HepG2 (cell line): Measurements from ENCODE around the gene ADAMTS12. TPM values are rescaled to one million over a fixed set of nuclear protein-coding genes. Genes with fewer than 3 reads are reported as not detected.

Experiments used
- ATAC-seq: fragments of 200-7000 bp; cut with Tn5 transposase; 3 replicates; pipeline ENCODE4 v1.9.1; 2020; ENCODE audit warnings: mild to moderate bottlenecking, moderate library complexity
- BruUV-seq: library from RNA; stranded (reverse); fragments of 400-500 nt; replicated peaks from 2 replicates; lab custom pipeline; 2021; lab: Mats Ljungman, UMichigan
- CTCF ChIA-PET: fragments of 300-600 bp; formaldehyde crosslinking; extraction: SDS; loops from one replicate; lab custom pipeline; 2021; ENCODE audit warnings: low total read pairs, inconsistent platforms, low intra/inter-chr PET ratio; lab: Yijun Ruan, JAX
- POLR2A ChIA-PET: fragments of 350-600 bp; sonication (Branson Sonifier 250); formaldehyde crosslinking; loops from one replicate; lab custom pipeline; 2020; ENCODE audit warnings: antibody characterized with exemption, inconsistent platforms; lab: Yijun Ruan, JAX
- DNase-seq: peaks from one replicate; pipeline ENCODE4 v3.0.0-alpha.2; 2015; ENCODE audit warnings: low spot score
- FAIRE-seq: peaks from 3 replicates; lab custom pipeline; 2011; peaks lifted over from hg19 to GRCh38; lab: Jason Lieb, UNC
- H2AFZ ChIP-seq: one replicate; pipeline ENCODE4 v1.6.1; 2011; ENCODE audit warnings: low read length, inconsistent platforms
- H3K27ac ChIP-seq: fragments of 300-600 bp; 3 replicates; pipeline ENCODE4 v1.8.0; 2011; ENCODE audit warnings: mixed run types, mild to moderate bottlenecking, mixed read lengths, low read length, inconsistent platforms; ENCODE audit not compliant: insufficient read depth; ENCODE audit errors: extremely low read length
- H3K27me3 ChIP-seq, 2 experiments: fragments of 200-600 bp in 1 of 2; 2 replicates in 1 of 2; 3 replicates in 1 of 2; pipeline versions ENCODE4 v1.6.0 to v1.8.0; 2011; ENCODE audit warnings: low read length in 2 of 2, mild to moderate bottlenecking in 2 of 2, moderate library complexity in 2 of 2, inconsistent platforms in 1 of 2; ENCODE audit not compliant: insufficient read depth in 2 of 2, control insufficient read depth in 1 of 2
- H3K36me3 ChIP-seq, 2 experiments: fragments of 200-600 bp in 1 of 2; replicated peaks in 1 of 2; 2 replicates in 1 of 2; 3 replicates in 1 of 2; pipeline versions ENCODE4 v1.5.1 to v1.8.0; 2011; ENCODE audit warnings: low read length in 2 of 2, inconsistent platforms in 1 of 2; ENCODE audit not compliant: insufficient read depth in 2 of 2, control insufficient read depth in 1 of 2
- H3K4me1 ChIP-seq: 2 replicates; pipeline ENCODE4 v1.5.1; 2012; ENCODE audit warnings: low read length, inconsistent platforms; ENCODE audit not compliant: insufficient read depth
- H3K4me2 ChIP-seq: 2 replicates; pipeline ENCODE4 v1.6.0; 2011; ENCODE audit warnings: low read depth, low read length, inconsistent platforms
- H3K4me3 ChIP-seq, 3 experiments: fragments of 200-600 bp in 1 of 3; sonication (generic), shearing (Covaris generic) in 1 of 3; replicated peaks in 1 of 3; 2 replicates each; pipeline ENCODE4 v1.5.1; 2011 to 2016; ENCODE audit warnings: low read length in 3 of 3, inconsistent platforms in 2 of 3, low read depth in 2 of 3, mild to moderate bottlenecking in 2 of 3, control low read depth in 1 of 3, mixed read lengths in 1 of 3; ENCODE audit not compliant: insufficient read depth in 1 of 3
- H3K79me2 ChIP-seq: one replicate; pipeline ENCODE4 v1.6.1; 2011; ENCODE audit warnings: low read length, inconsistent platforms; ENCODE audit not compliant: insufficient read depth
- H3K9ac ChIP-seq: 2 replicates; pipeline ENCODE4 v1.6.0; 2011; ENCODE audit warnings: mild to moderate bottlenecking, low read depth, low read length, inconsistent platforms; ENCODE audit not compliant: insufficient read depth
- H3K9me3 ChIP-seq: 2 replicates; pipeline ENCODE4 v1.5.1; 2012; ENCODE audit warnings: mild to moderate bottlenecking, low read length
- H4K20me1 ChIP-seq: 2 replicates; pipeline ENCODE4 v1.6.0; 2011; ENCODE audit warnings: inconsistent platforms, mild to moderate bottlenecking, low read length, moderate library complexity; ENCODE audit not compliant: insufficient read depth
- ARID2 ChIP-seq: sonication (generic); formaldehyde crosslinking; IDR thresholded peaks from 2 replicates; pipeline ENCODE4 v1.8.1; 2022; ENCODE audit warnings: mild to moderate bottlenecking, missing genetic modification reagents, borderline replicate concordance
- MAFK ChIP-seq, 2 experiments: IDR thresholded peaks in 1 of 2; conservative IDR thresholded peaks in 1 of 2; 2 replicates each; pipeline ENCODE4 v1.6.1; 2011; ENCODE audit warnings: improper control_type of control experiment in 2 of 2, low read length in 2 of 2
- SP5 ChIP-seq: IDR thresholded peaks from 2 replicates; pipeline ENCODE4 v1.6.1; 2016; ENCODE audit warnings: low read depth, borderline replicate concordance
- TAF15 ChIP-seq: fragments of 200-400 bp; formaldehyde crosslinking; IDR thresholded peaks from one replicate; pipeline ENCODE4 v1.6.1; 2018; ENCODE audit warnings: mild to moderate bottlenecking, low read depth, low read length; ENCODE audit not compliant: poor library complexity, severe bottlenecking
- TCF7 ChIP-seq: sonication (generic); IDR thresholded peaks from 2 replicates; pipeline ENCODE4 v1.6.1; 2016; ENCODE audit warnings: antibody characterized with exemption, low read depth
- ZBTB21 ChIP-seq: sonication (generic); formaldehyde crosslinking; IDR thresholded peaks from 2 replicates; pipeline ENCODE4 v1.4.0; 2020; ENCODE audit warnings: missing genetic modification reagents
- ZFYVE20 ChIP-seq: sonication (generic); formaldehyde crosslinking; IDR thresholded peaks from 2 replicates; pipeline ENCODE4 v1.8.0; 2023; ENCODE audit warnings: low read depth, mild to moderate bottlenecking, moderate library complexity, missing genetic modification reagents, borderline replicate concordance
- ZNF557 ChIP-seq: sonication (generic); formaldehyde crosslinking; IDR thresholded peaks from 2 replicates; pipeline ENCODE4 v1.4.0; 2020; ENCODE audit warnings: missing genetic modification reagents
- ZNF83 ChIP-seq: sonication (generic); formaldehyde crosslinking; IDR thresholded peaks from 2 replicates; pipeline ENCODE4 v1.4.0; 2020; ENCODE audit warnings: missing genetic modification reagents, mild to moderate bottlenecking, borderline replicate concordance
- WGBS: methylation state at CpG from one replicate; pipeline ENCODE4 v1.1.6; 2017; ENCODE audit warnings: low lambda C conversion rate; 5-methylcytosine and 5-hydroxymethylcytosine counted together
- in situ Hi-C: cut with HindIII; loops from 2 replicates; pipeline ENCODE4 v1.10.0; 2017; ENCODE audit warnings: low pct_unique_long_range_greater_than_20kb; ENCODE audit not compliant: extremely low pct_ligation_motif_present
- intact Hi-C: fragments of 100-400 bp; cut with micrococcal nuclease; formaldehyde crosslinking; loops from one replicate; pipeline ENCODE4 v1.10.0; 2022; ENCODE audit not compliant: unreplicated experiment
- polyA plus RNA-seq, 8 experiments: library from polyadenylated mRNA; depleted of rRNA in 3 of 8; stranded (reverse) in 7 of 8; unstranded in 1 of 8; fragments of >200 nt; fragmentation: Illumina TruSeq in 4 of 8; extraction: Trizol in 4 of 8; gene quantifications; 2 replicates each; pipeline versions ENCODE4 v1.2.1 to v1.2.3, GENCODE V29; 2011 to 2016; ENCODE audit warnings: low read depth in 4 of 8, missing spikeins in 1 of 8, mixed read lengths in 1 of 8; ENCODE audit not compliant: insufficient read depth in 1 of 8
- total RNA-seq, 5 experiments: library from RNA; depleted of rRNA; stranded (reverse); fragments of >200 nt; fragmentation: Illumina TruSeq; extraction: Trizol; gene quantifications; 2 replicates each; pipeline ENCODE4 v1.2.3, GENCODE V29; 2016; ENCODE audit warnings: low read depth in 1 of 5
- TF ChIP-seq, protein P1 (sequence below): sonication (generic); formaldehyde crosslinking; IDR thresholded peaks from 2 replicates; pipeline ENCODE4 v1.4.0; 2020; ENCODE audit warnings: missing genetic modification reagents
- TF ChIP-seq, protein P2 (sequence below): sonication (generic); formaldehyde crosslinking; IDR thresholded peaks from 2 replicates; pipeline ENCODE4 v1.4.0; 2020; ENCODE audit warnings: mild to moderate bottlenecking, missing genetic modification reagents
- TF ChIP-seq, protein P3 (sequence below): IDR thresholded peaks from 2 replicates; pipeline ENCODE4 v1.6.1; 2016; ENCODE audit warnings: missing biosample characterization, missing genetic modification reagents, low read depth
- TF ChIP-seq, protein P4 (sequence below): sonication (generic); formaldehyde crosslinking; IDR thresholded peaks from 2 replicates; pipeline ENCODE4 v1.4.0; 2020; ENCODE audit warnings: missing genetic modification reagents, borderline replicate concordance
- TF ChIP-seq, protein P5 (sequence below): sonication (generic); formaldehyde crosslinking; IDR thresholded peaks from 2 replicates; pipeline ENCODE4 v1.5.0; 2020; ENCODE audit warnings: missing genetic modification reagents, mild to moderate bottlenecking, borderline replicate concordance

Gene ADAMTS12
- total and polyA plus RNA-seq, 2 of the 13 experiments (the other 11 are each of a cell fraction or from before 2014, with no cell fraction given) = 0.03 TPM; not detected in 1

DNA sequence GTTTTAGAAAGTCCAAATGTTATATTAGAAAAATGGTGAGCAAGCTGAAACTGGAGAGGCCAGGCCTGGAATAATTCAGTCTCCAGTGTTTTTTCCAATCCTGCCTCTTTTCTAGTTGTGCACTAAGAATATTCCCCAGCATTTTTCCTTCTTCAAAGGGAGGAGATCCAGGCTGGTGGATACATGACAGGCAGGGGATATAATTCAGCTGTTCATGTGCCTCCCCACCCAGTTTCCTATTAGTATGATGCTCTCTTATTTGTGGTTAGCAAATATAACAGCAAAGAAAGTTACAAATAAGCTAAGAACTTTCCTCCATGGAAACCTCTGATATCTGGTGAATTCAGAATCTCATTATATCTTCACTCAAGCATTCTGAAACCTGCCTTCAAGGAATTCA is 234.6 kb downstream of the ADAMTS12 start (continued):
- TF ChIP-seq, protein P1, sequence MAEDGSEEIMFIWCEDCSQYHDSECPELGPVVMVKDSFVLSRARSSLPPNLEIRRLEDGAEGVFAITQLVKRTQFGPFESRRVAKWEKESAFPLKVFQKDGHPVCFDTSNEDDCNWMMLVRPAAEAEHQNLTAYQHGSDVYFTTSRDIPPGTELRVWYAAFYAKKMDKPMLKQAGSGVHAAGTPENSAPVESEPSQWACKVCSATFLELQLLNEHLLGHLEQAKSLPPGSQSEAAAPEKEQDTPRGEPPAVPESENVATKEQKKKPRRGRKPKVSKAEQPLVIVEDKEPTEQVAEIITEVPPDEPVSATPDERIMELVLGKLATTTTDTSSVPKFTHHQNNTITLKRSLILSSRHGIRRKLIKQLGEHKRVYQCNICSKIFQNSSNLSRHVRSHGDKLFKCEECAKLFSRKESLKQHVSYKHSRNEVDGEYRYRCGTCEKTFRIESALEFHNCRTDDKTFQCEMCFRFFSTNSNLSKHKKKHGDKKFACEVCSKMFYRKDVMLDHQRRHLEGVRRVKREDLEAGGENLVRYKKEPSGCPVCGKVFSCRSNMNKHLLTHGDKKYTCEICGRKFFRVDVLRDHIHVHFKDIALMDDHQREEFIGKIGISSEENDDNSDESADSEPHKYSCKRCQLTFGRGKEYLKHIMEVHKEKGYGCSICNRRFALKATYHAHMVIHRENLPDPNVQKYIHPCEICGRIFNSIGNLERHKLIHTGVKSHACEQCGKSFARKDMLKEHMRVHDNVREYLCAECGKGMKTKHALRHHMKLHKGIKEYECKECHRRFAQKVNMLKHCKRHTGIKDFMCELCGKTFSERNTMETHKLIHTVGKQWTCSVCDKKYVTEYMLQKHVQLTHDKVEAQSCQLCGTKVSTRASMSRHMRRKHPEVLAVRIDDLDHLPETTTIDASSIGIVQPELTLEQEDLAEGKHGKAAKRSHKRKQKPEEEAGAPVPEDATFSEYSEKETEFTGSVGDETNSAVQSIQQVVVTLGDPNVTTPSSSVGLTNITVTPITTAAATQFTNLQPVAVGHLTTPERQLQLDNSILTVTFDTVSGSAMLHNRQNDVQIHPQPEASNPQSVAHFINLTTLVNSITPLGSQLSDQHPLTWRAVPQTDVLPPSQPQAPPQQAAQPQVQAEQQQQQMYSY (CRISPR knock-in tag) = no peak
- TF ChIP-seq ZBTB21 (CRISPR knock-in tag) (no peak), SP5 (CRISPR knock-in tag) (no peak)

DNA sequence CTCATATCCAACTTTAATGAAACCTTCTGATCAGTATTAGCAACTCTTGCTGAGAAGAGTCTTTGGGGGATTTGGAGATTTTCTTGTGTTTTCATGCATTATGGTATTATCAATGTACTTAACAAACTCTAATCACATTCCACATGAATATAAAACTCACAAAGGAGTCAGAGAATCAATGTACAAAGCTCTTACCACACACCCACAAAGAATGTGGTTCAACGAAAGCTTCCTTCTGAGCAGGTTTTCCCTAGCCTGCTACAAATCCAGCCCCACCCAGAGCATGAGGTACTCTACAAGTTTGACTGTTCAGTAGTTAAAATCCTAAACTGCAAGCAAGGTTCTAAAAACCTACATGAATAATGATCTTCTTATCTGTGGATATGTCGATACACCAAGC is 240.9 kb downstream of the ADAMTS12 start:
- 21% methylated on average over 2 of the region's 2 CpGs for WGBS
- POLR2A ChIA-PET = no interaction called here
- no peak for ATAC-seq
- no peak for TF ChIP-seq ZNF557 (CRISPR knock-in tag)
- TF ChIP-seq, protein P2, sequence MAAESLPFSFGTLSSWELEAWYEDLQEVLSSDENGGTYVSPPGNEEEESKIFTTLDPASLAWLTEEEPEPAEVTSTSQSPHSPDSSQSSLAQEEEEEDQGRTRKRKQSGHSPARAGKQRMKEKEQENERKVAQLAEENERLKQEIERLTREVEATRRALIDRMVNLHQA = no peak
- TF ChIP-seq, protein P3, sequence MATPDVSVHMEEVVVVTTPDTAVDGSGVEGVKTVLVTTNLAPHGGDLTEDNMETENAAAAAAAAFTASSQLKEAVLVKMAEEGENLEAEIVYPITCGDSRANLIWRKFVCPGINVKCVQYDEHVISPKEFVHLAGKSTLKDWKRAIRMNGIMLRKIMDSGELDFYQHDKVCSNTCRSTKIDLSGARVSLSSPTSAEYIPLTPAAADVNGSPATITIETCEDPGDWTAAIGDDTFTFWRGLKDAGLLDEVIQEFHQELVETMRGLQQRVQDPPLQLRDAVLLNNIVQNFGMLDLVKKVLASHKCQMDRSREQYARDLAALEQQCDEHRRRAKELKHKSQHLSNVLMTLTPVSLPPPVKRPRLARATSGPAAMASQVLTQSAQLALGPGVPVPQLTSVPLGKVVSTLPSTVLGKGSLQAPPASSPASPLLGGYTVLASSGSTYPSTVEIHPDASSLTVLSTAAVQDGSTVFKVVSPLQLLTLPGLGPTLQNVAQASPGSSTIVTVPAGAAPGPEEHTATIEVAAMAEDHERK (CRISPR knock-in tag) = no peak
- no peak for TF ChIP-seq TAF15
- TF ChIP-seq MAFK (conservative IDR thresholded peaks at IDR 0.05 in 1 of 2, IDR thresholded peaks at IDR 0.05 in 1 of 2; ENCODE audit: low read length in 2 of 2) = no peak
- no peak for TF ChIP-seq ZNF83
- no peak for TF ChIP-seq ZFYVE20 (CRISPR knock-in tag)
- TF ChIP-seq ARID2 (CRISPR knock-in tag) = no peak
- TF ChIP-seq TCF7 = no peak
- TF ChIP-seq, protein P4, sequence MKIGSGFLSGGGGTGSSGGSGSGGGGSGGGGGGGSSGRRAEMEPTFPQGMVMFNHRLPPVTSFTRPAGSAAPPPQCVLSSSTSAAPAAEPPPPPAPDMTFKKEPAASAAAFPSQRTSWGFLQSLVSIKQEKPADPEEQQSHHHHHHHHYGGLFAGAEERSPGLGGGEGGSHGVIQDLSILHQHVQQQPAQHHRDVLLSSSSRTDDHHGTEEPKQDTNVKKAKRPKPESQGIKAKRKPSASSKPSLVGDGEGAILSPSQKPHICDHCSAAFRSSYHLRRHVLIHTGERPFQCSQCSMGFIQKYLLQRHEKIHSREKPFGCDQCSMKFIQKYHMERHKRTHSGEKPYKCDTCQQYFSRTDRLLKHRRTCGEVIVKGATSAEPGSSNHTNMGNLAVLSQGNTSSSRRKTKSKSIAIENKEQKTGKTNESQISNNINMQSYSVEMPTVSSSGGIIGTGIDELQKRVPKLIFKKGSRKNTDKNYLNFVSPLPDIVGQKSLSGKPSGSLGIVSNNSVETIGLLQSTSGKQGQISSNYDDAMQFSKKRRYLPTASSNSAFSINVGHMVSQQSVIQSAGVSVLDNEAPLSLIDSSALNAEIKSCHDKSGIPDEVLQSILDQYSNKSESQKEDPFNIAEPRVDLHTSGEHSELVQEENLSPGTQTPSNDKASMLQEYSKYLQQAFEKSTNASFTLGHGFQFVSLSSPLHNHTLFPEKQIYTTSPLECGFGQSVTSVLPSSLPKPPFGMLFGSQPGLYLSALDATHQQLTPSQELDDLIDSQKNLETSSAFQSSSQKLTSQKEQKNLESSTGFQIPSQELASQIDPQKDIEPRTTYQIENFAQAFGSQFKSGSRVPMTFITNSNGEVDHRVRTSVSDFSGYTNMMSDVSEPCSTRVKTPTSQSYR (CRISPR knock-in tag) = no peak
- TF ChIP-seq, protein P5, sequence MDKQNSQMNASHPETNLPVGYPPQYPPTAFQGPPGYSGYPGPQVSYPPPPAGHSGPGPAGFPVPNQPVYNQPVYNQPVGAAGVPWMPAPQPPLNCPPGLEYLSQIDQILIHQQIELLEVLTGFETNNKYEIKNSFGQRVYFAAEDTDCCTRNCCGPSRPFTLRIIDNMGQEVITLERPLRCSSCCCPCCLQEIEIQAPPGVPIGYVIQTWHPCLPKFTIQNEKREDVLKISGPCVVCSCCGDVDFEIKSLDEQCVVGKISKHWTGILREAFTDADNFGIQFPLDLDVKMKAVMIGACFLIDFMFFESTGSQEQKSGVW (CRISPR knock-in tag) = no peak

More for the DNA sequence above, 240.9 kb downstream of the ADAMTS12 start:
- H3K27ac ChIP-seq = no peak overlapping the region
- no peaks in the 10 kb centered on the region for H3K4me1 ChIP-seq
- intact Hi-C loops (no loop called here), in situ Hi-C loops (no loop called here)
- no peaks in the 10 kb centered on the region for H3K27me3 ChIP-seq
- DNase-seq (no peak), FAIRE-seq (no peak)
- H3K36me3 ChIP-seq = no peaks in the 10 kb centered on the region
- no peak overlapping the region for H3K4me2 ChIP-seq
- no peak overlapping the region for H3K4me3 ChIP-seq
- H3K9ac ChIP-seq = no peak overlapping the region
- no peaks in the 10 kb centered on the region for H3K9me3 ChIP-seq
- CTCF ChIA-PET = no interaction called here
- no TSS peak for BruUV-seq
- no peak overlapping the region for H2AFZ ChIP-seq
- no peaks in the 10 kb centered on the region for H3K79me2 ChIP-seq
- H4K20me1 ChIP-seq = no peaks in the 10 kb centered on the region
